Activated gamma-delta T cell treated with Interleukin-2 at 50 U/mL for 16 hours (primary cell): ENCODE results near the gene MDFI.

Experiments
- DNase-seq: peaks from one replicate; pipeline ENCODE4 v3.0.0-alpha.2; 2020

Gene MDFI

DNA sequence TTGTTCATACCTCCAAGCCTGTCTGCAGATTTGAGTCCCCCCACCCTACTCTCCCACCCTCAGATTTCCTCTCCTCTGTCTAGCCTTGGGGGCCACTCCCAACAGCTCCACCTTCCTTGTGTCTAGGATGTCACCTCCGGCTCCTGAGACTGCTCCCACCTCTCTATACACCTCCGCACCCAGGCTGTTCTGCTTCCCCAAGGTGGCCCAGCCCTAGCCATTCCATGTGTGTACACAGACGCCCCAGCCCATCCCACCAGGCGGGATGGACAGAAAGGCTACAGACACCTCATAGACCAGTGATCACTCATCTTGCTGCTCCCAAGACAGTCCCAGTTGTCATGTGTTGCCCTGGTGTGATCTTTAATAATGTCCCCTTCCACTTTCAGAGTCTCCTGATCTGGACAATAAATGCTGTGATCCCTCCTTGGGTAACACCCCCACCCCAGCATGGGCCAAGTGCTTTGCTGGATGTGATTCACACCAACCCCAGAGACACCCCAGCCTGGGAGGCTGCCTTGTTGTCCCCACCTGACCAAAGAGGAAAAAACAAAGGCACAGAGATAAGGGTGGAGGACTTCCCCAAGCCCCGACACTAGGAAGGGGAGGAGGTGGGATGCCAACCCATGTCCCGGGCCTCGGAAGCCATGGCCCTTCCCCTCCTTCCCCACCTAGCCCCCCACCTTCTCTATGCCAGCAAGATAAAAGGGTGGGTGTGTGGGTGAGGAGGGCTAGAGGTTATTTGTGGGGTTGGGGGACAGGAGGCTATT, 36.1 kb downstream of the MDFI start:
- DNase-seq = no peak

DNA sequence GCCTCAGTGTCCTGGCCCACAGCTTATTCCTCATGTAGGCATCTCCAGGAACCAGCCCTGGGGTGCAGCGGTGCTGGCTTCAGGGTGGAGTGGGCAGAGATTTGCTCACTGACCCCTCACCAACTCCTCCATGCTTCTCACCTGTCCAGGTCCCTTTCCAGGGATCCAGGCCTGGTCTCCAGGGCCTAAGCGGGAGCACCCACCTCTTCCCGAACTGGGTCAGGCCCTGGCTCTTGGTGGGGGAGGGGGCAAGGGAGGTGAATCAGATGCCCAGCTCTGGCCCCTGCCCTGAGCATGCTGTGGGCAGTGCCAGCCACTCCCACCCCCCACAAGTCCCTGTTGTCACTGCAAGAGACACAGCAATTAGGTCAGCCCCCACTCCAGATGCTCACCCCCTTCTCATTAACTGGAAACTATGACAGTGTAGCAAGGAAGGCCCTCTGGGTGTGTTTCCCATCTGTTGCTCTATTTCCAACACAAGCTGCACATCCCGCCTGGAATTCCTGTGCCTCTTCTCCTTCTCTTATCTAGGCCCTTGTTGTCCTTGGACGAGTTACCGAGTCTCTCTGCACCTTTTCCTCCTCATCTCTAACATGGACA, 37.0 kb downstream of the MDFI start:
- no peak for DNase-seq

DNA sequence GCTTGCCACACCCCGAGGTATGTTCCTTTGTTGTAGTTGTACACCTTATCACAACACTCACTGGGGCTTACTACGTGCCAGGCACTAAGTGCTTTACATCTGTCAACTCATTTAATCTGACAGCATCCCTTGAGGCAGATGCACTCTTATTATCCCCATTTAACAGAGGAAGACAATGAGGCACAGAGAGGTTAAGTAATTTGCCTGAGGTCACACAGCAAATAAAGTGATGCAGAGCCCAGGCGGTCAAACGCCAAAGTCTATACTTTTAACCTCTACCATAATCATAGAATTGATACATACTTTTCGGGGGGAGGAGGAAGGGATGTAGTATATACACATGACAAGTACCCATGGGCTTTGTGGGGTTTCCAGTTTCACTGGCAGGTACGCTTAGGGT, 37.7 kb downstream of the MDFI start:
- DNase-seq = no peak

DNA sequence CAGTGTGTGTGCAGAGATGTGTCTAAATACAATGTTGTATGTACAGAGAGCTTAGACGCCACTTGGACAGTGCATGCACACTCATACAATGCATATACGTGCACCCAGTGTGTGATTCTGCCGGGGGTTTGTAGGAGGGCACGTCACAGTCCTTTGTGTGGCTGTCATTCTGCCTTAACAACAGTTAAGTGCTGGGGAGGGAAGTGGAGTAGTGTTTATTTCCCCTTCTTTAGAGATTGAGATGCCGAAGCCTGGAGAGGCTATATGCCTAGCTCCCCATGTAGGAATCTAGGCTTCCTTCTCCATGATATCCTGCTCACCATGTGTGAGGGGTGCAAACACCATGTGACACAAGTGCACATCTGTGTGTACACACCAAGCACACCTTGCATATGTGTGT, 38.2 kb downstream of the MDFI start:
- DNase-seq = no peak

DNA sequence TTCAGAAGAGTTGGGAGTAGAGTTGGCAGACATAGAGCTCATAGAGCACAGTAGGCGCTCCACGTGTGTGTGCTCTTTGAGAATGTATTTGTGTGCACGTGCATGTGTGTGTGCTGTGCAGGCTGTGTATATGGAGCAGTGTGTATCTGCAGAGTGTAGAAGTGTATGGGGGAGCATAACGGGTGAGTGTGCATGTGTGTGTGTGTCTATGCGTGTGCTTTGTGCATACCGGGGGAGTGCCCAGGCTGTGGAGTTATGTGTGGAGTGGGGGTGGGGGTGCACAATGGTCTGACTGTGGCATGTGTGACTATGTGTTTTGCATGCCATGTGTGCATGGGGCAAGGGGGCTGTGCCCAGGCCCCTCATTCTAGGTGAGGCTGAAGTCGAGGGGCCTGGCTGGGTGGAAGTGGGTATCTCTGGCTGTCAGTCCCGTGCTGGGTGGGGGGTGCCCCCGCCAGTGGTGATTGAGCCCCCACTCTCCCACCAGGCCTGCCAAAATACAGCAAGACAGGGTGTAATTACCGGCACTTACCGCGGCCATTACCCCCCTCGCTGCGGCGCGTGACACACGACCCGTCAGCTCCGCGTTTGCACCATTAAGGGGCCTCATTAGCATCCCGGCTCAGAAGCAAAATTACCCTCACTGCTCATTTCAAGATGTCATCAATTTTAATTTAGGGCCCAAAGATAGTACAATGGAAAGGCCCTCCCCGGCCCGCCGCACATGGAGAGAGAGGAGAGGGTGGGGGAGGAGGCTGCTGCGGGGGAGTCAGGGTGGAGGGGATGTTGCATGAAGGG, 39.1 kb downstream of the MDFI start:
- no peak for DNase-seq

DNA sequence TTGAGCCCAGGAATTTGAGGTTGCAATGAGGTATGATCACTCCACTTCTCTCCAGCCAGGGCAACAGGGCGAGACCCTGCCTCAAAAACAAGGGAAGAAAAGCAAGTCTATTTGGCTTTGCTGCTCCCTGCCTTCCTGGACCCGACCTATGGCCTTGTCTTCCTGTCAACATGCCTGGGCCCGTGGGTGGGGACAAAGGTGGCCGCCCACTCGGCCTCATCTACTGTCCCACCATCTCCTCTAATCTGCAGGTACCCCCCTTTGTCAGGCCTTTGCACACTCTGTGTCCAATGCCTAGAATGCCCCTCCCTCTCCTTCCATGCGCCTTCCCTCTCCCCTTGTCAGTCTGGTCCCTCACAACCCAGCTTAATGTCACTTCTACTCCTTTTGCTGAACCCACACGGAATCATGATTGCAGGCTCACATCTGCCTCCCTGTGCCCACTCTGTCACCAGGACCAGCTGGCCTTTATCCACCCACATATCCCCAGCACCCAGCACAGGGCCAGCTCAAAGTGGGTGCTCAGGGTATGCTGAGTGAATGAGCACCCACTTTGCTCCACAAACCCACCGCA, 40.3 kb downstream of the MDFI start:
- no peak for DNase-seq

DNA sequence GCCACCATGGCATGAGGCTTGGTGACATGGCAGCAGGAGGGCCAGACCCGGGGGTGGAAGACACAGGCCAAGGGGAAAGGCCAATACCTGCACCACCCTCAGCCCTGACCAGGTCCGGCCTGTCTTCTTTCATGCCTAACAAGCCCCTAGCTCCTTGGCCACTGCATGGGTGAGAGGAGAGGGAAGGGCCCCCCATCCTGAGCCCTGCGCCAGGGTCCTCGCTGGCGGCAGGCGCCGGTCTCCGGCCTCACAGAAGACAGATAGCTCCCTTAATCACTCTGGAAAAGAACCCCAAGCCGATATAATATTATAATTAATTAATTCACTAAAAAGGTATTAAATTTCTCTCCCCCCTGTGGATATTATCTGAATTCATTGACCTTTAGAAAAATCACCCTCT, 41.4 kb downstream of the MDFI start:
- DNase-seq = no peak

DNA sequence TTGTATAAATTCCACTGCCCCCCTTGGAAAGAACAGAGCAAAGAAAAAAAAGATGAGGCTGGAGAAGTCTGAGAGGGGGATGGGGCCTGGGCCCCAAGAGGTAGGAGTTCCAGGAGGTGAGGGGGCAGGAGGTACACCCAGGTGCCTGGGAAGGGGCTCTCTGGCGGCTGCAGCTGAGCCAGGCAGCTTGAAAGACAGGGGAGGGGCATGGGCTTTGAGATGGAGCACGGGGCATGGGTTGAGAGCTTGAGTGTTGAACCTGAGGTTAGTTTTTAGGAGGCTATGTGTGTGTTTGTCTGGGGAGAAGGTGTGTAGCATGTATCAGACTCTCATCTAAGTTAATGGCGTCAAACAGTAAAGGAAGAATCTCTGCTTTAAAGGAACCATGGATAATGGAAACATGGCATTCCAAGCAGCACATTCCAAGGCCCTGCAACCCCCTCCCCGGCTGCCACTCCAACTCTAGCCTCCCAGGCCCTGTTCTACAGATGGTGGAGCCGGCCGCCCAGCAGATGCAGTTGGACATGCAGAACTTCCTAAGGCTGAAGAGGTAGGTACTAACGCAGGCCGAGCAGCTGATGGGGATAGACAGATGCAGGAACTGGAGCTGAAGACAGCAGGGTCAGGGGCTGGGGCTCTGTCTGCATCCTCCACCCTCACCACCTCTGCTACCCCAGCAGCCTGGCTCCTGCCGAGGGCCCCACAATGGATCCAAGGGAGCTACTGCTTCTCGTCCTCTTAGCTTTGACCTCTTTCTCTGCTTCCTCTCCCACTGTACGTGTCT, 42.1 kb downstream of the MDFI start:
- DNase-seq = no peak

DNA sequence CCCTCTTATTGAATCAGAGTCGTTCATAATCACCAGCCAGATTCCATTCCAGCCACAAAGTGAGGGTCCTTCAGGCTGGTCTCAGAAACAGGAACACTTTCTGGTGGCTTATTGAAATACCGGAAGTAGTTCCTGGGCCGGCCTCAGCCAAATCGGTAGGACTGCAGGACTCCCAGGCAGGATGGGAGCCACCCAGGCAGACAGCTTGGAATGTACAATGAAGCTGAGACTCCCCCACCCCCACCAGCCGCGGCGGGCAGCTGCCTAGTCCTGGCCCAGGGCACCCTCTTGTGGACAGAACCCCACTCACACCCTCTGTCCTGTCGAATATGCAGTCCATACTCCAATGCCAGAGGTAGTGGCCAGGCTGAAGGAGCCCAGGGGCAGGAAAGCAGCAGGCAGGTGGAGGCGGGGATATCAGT, 43.8 kb downstream of the MDFI start:
- DNase-seq = peak; percentile 63

DNA sequence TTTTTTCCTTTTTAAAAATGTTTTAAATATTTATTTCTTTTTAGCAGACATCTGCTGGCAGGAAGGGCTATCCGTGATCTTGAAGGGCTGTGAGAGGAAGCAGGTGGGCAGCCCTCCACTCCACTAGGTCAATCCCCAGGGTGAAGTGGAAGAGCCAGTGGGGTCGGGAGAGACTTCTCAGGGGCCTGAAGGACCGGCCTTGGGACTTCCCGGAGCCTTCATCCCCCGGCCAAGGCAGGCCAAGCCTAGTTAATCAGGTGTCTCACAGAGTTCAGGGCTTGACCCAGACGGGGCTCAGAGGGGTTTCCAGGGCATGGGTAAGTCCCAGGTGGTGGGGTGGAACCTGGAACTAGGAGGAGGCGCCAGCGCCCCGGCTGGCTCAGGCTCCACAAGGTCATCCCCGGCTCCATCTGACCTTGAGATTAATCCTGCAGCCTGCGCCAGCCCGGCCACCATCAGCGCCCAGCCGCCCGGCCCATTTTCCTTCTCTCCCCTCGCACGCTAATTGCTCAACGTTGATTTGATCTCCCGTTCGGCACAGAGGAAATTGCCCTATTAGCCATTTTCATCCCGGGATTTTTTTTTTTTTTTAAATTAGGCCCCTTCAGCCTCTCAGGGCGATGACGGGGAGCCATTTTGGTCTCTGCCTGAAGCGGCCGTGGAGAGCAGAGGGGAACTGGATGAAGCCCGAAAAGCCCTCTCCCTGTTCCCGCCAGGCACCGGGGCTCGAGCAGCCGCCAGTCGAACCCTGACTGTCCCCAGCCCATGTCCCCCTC, 44.4 kb downstream of the MDFI start:
- no peak for DNase-seq

DNA sequence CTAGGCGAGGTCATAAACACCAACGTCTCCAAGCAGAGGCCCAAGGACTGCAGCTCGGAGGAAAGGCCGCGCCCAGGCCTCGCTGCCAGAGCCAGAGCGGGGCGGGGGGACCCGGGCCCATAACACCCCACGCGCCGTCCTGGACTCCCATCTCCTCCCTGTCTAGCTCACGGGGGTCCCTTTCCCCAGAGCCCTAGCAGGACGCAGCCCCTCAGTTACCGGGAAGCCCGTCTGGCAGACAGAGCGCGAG, 44.9 kb downstream of the MDFI start:
- no peak for DNase-seq

DNA sequence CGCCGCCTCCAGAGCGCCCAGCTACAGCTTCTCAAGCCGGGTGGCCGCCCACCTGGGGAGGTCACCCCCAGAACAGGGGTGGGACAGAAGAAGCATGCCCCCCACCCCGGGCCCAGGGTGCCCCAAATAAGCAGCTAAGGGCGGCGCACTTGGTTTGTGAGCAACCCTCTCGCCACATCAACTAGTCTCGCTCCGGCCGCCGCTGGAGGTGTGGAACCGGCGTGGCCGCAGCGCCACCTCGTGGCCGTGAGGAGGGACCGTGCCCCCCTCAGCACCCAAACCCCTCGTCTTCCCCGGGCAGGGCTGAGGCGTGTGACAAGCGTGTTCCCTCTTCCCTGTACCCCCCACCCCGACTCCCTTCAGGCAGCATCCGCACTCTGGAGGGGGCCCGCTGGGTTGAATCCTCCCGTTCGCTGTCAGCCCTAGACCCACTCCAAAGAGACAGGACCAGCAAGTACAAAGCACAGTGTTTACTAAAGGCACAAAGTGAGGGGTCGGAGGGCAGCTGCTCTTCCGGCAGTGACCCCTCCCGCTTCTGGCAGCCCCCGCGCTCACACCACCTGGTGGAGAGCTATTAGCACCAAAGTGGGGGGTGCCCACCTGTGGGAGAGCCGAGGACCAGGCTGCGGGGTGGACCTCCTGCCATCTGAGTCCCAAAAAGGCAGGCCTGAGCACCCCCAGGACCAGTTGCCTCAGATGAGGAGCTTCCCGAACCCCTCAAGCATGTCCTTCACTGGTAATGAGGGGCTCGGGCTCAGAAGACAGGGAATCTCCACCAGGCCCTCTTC, 45.4 kb downstream of the MDFI start:
- peak; percentile 76 for DNase-seq

DNA sequence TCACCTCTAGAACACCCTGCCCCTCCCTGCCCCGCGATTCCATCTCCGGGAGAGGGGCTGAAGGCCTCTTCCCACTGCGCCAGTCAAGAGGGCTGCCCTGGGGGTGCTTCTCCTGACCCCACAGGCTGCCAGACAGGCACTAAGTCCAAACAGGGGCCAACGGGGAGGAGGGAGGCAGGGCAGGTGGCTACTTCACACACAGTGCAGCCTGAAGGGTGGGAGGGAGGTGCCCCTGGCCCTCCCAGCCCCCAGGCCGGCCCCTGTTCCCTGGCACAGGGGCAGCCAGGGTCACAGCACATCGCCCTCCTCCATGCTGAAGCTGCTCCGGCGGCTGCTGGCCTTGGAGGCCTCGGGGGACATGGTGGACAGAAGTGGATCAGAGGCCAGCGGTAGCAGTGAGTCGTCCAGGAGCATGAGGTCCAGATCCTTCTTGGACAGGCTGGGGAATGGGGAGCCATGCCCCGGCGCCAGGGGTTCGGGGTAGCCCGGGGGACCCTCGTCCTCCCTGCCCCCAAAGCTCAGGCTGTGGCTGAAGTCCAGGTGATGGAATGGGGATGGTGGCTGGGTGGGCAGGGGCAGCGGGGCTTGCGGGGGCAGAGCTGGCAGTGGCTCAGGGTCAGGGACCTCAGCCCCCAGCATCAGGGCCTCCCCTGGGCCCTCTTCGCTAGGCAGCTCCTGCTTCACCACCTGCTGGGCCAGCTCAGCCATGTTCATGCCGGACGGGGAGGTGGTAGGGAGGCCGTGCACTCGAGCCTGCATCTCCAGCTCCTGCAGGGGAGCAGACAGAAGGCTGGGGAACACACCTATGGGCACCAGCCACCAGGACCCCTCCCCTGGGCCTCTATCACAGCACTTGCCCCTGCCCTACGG, 46.3 kb downstream of the MDFI start:
- no peak for DNase-seq

DNA sequence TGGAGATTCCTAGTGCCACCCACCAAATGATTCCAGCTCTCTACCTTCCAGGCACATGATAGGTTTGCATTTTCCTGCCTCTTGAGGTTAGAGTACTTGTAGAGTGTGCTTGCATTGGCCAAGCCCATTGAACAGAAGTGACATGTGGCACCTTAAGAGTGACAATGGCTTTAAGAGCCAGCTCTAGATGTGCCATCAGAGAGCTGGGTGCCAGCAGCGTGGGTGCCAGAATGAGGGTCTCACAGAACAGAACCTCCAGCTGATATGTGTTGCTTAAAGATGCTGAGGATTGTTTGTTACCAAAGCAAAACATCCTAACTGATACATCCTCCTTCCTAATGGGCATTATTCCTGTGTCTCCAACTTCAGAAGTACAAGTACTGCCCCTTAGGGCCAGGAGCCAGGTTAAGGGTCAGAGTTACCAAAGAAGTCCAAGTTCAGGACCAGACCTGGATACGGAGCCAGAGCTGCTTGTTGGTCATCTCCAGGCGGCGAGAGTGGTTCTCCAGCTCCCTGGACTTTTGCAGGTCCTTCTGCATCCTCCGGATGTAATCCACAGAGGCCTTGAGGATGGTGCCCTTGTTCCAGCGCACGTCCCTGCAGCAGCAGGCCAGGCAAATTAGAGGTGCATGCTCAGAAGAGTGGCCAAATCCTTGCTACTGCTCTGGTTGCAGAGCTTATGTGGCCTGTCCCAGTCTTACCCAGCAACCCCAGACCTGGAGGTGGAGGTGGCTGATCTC, 47.5 kb downstream of the MDFI start:
- DNase-seq = no peak

DNA sequence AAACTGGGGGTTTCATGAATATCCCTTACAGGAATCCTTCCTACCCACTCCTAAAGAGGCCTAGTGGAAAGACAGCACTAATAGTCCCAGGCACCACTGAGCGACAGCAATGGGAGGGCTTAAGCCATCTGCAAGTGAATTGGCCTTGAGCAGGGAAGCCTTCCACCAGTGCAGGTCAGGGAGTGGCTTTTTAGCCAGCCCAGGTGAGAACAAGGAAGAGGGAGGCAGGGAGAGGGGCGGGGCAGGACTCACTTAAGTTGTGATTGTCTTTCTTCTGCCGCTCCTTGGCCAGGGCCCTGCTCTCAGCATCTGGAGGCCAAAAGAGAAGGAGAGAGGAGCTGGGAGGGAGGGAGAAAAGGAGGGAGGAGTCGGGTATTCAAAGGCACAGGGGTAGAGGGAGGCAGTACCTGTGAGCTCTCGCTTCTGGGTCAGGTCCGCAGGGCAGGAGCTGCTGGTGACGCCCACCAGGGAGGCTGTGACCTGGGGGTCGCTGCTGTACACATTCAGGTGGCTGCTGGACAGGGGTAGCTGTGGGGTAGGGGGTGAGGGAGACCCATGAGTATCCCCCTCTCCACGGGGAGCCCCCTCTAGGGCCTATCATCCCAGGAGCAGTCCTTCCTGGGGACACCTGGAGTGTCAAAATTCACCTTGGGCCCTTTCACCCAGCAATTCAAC, 49.4 kb downstream of the MDFI start:
- DNase-seq = no peak

DNA sequence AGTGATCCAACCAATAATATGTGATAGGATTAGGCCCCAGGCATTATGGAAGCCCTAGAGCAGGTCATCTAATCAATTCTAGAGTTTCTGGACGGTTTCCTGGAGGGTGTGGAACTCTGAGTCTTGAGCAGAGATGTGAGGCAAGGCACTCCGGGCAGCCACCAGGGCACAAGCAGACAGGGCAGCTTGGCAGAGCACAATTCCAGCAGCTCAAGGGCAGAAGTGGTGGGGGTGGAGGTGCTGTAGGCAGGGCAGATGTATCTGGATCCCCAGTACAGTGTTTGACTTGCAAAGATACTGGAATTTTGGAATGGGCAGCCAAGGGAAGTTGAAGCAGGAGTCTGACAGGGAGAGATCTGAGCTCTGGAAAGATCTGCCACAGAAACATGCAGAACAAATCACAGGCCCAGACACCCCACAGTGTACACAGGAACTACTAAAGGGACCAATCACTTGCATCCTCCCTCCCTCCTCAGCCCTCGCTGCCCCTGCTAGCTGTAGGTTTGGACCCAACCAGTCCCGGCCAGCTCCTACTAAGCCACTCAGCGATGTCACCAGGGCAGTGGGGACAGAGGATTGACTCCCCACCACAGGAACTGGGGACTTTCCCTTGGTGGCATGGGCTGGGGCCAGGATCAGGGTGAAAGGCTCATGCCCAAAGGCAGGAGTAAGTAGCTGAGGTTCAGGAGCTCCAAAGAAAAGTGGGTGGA, 50.1 kb downstream of the MDFI start:
- DNase-seq = no peak

DNA sequence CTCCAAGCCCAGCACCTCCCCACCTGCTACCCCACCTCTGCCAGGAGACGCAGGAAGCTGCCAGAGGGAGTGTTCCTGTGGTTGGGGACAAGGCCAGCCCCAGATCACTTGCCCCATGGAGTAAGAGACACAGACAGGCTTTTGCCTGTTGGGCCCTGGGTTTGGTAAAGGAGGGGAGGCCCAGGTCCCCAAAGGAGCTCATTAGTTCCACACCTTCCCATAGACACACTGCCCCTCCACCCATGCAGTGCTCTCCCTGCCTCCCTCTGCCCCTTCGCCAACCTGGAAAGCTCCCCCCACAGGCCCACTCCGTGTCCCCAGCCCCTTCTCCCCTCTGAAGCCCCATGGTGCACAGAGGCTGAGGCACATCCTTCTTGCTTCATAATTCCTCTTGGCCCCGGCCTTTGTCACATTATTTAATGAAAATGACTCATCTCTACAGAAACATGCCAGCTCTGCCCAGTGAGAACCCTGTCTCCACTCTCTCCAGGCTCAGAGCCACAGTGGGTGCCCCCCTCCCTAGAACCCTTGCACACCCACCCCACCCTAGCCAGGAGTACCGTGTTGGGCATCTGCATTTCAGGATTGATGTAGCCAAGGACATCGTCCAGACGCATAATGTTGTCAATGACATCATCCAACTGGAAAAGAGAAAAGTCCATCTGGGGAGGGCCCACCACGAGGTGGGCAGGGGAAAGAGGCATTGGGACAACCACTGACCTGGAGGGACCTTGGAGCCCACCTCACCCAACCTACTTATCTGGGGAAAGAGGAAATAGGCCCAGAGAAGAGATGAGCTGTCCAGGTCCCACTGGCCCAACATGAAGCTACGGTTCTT, 51.1 kb downstream of the MDFI start:
- no peak for DNase-seq
